Cortex of kidney (tissue), 1 donor: Measurements from ENCODE around the gene COPS3.

ENCODE experiments used
- DNase-seq: peaks from one replicate; lab custom pipeline; 2025; lab: John Stamatoyannopoulos, UW

COPS3 gene

GRCh38 chr17:17280613-17281549 is at the start of gene COPS3:
Gene COPS3 (minus strand): TSS chr17:17281246. CDS start chr17:17281186, 60 bp downstream.
- peak; percentile 83 for DNase-seq

GRCh38 chr17:17328251-17328650 is 47.2 kb upstream of the COPS3 start:
- DNase-seq = no peak

GRCh38 chr17:17326275-17326875 is 45.3 kb upstream of the COPS3 start:
- DNase-seq = no peak

GRCh38 chr17:17325816-17326215 is 44.8 kb upstream of the COPS3 start:
- DNase-seq = no peak

- DNase-seq = no peak
These were observed 44.2 kb upstream of the COPS3 start for GRCh38 chr17:17325228-17325627.

- DNase-seq = no peak
These were observed 43.6 kb upstream of the COPS3 start for GRCh38 chr17:17324616-17325015.

GRCh38 chr17:17322516-17323510 is 41.8 kb upstream of the COPS3 start:
- DNase-seq = no peak

- DNase-seq = no peak
These were observed 40.4 kb upstream of the COPS3 start for GRCh38 chr17:17321356-17322025.

GRCh38 chr17:17320911-17321220 is 39.8 kb upstream of the COPS3 start:
- no peak for DNase-seq

- DNase-seq = no peak
These were observed 39.3 kb upstream of the COPS3 start for GRCh38 chr17:17320188-17320910.

- DNase-seq = no peak
These were observed 34.2 kb upstream of the COPS3 start for GRCh38 chr17:17315142-17315821.

- no peak for DNase-seq
These were observed 33.5 kb upstream of the COPS3 start for GRCh38 chr17:17314501-17315071.

- DNase-seq = no peak
These were observed 32.4 kb upstream of the COPS3 start for GRCh38 chr17:17313350-17313991.

- no peak for DNase-seq
These were observed 28.3 kb upstream of the COPS3 start for GRCh38 chr17:17309356-17309755.

GRCh38 chr17:17305281-17305801 is 24.3 kb upstream of the COPS3 start:
- DNase-seq = no peak

GRCh38 chr17:17304521-17304985 is 23.5 kb upstream of the COPS3 start:
- no peak for DNase-seq

GRCh38 chr17:17303847-17304490 is 22.9 kb upstream of the COPS3 start:
- DNase-seq = no peak

- DNase-seq = no peak
These were observed 22.2 kb upstream of the COPS3 start, which contains the start of gene NT5M for GRCh38 chr17:17303010-17303846. Gene NT5M (plus strand): TSS chr17:17303373. CDS start chr17:17303551, 178 bp downstream.
